LNCAP (cell line): Measurements from ENCODE around the gene ERI3.

Source experiments
- TF ChIP-seq, protein P1 (sequence below): fragments of 450-650 bp; IDR thresholded peaks from 2 replicates; pipeline ENCODE4 v1.5.1; 2017; ENCODE audit warnings: mild to moderate bottlenecking

The ERI3 gene

DNA sequence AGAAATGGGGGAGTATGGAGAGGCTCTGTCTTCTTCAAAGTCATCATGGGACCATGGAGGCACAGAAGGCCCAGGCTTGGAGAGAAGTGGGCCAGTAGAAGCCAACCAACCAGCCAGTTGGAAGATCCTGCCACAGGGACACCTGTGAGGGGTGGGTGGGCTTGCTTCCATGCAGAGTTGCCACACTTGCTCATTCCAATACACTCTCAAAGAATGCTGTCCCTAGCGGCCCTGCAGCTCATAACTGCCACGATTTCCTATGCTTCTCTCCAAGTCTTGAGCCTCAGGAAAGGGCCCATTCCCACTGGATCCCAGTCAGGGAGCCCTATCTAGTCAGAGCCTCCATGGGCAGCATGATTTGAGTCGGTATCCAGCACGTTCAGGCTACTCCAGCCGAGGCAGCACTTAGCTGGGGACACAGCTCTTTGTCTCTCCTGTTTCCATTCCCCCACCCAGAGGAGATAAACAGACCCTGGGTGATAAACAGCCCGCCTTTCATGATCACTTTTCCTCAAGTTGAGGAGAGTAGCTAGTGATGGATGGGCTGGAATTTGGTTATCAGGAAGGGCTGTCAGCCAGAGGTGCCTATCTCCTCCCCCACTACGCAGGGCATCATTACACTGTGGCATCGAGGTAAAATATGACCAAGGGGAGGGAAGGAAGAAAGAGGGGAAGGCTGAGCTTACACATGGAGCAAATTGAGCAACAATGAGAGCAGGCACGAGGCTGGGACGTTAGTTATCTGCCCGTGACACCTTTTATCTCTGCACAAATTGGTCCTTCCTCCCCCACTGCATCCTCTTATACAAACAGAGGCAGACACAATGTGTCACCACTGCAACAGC, 64.6 kb downstream of the ERI3 start:
- TF ChIP-seq, protein P1, sequence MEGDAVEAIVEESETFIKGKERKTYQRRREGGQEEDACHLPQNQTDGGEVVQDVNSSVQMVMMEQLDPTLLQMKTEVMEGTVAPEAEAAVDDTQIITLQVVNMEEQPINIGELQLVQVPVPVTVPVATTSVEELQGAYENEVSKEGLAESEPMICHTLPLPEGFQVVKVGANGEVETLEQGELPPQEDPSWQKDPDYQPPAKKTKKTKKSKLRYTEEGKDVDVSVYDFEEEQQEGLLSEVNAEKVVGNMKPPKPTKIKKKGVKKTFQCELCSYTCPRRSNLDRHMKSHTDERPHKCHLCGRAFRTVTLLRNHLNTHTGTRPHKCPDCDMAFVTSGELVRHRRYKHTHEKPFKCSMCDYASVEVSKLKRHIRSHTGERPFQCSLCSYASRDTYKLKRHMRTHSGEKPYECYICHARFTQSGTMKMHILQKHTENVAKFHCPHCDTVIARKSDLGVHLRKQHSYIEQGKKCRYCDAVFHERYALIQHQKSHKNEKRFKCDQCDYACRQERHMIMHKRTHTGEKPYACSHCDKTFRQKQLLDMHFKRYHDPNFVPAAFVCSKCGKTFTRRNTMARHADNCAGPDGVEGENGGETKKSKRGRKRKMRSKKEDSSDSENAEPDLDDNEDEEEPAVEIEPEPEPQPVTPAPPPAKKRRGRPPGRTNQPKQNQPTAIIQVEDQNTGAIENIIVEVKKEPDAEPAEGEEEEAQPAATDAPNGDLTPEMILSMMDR: no peak

DNA sequence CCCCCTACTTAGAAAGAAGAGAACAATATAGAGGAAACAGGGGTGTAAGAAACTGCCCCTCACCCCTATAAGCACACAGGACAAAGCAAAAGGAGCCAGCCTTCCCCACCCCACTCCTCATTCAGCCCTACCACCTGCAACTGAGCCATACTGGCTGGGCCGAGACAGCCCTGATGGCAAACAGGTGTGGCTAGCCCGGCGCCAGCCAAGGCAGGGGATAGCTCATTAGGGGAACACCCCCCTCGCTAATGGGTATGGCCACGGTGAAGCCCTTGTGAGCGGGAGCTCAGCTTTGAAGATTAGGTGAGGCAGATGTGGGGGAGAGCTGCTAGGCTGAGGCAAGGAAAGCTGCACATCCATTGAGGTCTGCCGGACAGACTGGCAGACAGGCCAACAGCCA, 65.5 kb downstream of the ERI3 start:
- TF ChIP-seq, protein P1: no peak

DNA sequence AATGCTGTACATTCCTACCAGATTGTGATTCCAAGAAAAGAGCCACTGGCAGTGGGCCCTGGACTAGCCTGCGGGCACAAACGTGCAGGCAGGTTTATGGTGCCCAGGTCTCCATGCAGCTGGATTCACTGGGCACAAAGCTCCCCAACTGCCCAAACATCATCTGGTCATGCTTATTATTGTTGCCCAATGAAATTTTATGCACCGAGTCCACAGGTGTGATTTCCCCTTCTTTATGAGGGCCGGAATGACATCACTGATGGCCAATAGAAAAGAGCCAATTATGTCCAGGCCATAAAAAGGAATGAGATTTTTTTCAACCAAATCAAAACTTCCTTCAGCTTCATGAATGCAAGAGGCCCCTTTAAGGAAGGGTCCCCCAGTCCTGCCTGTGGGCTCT, 66.2 kb downstream of the ERI3 start:
- TF ChIP-seq, protein P1: no peak

DNA sequence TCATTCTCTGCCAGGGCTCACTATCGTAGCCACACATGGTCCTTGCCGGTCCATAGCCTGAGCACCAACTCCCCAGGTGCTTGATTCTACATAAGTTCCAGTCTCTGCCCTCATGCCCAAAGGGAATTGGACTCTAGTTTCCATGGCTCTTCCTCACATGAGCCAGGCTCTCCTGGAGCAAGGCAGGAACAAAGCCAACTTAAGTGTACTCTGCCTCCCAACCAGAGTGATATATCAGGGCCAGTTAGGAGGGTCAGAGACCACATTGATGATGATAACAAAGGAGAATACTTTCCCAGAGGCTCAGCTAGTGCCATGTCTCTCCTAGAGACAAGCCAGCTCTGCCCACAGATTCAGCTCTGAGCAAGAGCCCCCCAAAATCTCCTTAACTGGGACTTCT, 70.9 kb downstream of the ERI3 start:
- TF ChIP-seq, protein P1: no peak

DNA sequence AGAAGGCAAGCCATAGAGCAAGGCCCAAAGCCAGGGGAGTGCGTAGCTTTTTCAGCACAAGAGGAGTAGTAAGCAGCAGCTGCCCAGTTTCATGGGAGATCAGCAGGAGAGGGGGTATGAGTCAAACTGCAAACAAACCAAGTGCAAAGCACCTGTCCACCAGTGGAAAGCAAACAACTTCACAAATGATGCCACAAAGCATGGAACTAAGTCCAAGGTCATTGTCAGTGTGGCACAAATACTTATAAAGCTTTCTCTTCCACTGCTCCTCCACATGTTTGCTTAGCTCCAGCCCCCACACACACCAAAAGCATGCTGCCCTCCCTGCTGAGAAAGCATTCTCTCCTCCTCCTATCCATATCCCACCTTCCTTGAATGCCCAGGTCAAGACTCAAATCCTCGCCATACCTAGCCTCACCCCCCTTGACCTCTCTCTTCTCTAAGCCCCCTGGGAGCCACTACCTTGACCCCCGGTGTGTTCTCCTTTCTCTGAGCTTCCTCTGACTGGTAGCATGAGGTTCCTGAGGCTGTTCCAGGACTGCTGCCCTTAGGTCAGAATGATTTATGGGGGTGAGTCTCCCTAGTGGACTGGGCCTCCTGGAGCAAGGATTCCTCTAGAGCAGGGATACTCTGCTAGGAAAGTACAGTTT, 71.4 kb downstream of the ERI3 start:
- TF ChIP-seq, protein P1: no peak

DNA sequence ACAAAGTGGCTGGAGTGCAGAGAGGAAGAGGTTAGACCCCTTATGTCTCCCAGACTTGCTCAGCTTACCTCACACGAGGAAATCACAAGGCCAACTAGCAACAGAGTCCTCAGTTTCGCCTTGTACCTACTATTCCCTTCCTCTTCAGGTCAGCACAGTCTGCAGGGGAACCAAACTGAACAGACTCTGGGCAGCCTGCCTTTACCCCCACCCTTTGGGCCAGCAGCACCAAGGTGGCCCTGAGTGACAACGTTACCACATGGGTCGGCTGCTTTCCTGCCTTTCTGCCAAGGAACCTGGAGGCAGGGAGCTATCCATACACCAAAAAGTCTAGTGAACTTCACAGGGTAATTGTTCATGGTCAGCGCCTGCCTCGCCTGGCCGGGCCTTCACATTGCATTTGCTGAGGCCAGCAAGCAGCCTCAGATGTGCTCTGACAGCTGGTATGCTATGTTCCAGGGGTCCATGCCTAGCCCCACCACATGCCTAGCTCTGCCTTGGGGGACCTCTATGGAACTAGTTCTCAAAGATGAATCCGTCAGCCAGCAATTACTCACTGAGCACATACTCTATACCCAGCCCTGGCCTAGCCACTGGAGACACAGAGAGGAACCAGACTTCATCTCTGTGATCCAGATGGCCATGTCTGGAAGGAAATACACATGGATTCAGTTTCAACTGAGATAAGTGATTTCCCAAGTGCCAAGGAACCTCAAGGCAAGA, 72.2 kb downstream of the ERI3 start:
- TF ChIP-seq, protein P1: no peak

DNA sequence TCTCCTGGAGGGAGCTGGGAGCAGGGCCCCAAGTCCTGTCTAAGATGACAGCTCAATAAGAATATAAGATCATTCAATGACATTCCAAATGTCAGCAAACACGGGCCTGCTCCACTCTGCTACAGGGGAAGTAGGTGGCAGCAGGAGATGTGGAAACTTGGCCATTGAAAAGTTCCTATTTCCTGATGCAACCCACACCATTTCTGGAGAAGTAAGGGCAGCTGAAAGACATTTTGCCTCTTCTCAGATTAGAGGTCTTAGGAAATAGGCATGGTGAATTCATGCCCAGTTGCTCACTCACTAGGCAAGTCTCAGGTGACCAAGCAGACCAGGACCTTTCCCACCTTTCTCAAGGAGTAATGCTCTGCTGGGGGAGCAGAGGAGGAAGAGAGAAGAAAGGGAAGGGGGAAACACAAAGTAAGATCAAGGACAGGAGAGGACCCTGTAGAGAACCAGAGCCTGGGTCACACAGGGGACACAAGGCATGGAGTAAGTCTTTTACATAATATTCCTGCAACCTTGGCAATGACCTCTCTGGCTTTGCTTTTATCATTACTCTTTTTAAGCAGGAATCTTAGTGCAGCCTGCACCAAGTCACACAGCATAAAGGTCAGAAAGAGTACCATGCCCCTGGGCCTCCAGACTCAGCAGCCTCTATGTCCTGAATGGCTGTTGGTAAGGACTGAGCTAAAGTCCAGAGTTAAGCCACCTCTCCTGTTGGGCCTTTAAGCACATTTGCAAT, 72.9 kb downstream of the ERI3 start:
- TF ChIP-seq, protein P1: no peak
